ENCODE results near the gene LYRM4.

Gene LYRM4

DNA sequence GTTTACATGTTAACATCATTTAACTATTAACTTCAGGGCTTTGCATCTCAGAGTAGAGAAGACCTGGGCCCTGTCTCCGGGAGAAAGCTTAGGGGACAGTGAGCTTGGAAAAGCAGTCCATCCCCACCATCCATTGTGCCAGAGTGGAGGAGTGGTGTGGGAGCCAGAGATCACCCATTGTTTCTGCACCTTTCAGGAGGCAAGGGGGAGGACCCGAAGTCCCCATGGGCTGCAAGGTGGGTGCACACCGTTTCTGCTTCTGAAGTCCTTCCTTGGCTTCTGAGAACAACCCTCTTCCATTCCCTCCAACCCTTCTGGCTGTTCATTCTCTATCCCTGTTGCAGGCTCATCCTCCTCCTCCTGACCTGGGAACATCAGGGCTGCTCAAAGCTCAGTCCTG lies 179.6 kb downstream of the LYRM4 start:
- CTCF ChIA-PET = interaction anchor here (0.6 kb wide), 2 partner anchors 46 to 387 kb away, joined by 3 to 4 read pairs; no protein-coding TSS in a partner anchor
- Histone ChIP-seq H3K27ac (ENCODE audit: extremely low read depth, low read depth, low read length) (no peak overlapping the region), H3K4me3 (ENCODE audit: low read depth, low read length) (no peak overlapping the region), H3K9me3 (ENCODE audit: control insufficient read depth, insufficient read depth, low read depth, low read length) (no peaks in the 10 kb centered on the region), H3K4me1 (ENCODE audit: control insufficient read depth, insufficient read depth, low read length) (no peaks in the 10 kb centered on the region), H3K36me3 (ENCODE audit: control insufficient read depth in 2 of 2, insufficient read depth in 1 of 2, low read length in 2 of 2) (no peaks in the 10 kb centered on the region)
- no peak for TF ChIP-seq ZNF10 (tag by site-specific recombination; IDR thresholded peaks at IDR 0.05)
- TF ChIP-seq ZNF362 (tag by site-specific recombination; IDR thresholded peaks at IDR 0.05) = no peak
- TF ChIP-seq ZNF560 (tag by site-specific recombination; IDR thresholded peaks at IDR 0.05; ENCODE audit: borderline replicate concordance) = no peak
- TF ChIP-seq, protein P1, sequence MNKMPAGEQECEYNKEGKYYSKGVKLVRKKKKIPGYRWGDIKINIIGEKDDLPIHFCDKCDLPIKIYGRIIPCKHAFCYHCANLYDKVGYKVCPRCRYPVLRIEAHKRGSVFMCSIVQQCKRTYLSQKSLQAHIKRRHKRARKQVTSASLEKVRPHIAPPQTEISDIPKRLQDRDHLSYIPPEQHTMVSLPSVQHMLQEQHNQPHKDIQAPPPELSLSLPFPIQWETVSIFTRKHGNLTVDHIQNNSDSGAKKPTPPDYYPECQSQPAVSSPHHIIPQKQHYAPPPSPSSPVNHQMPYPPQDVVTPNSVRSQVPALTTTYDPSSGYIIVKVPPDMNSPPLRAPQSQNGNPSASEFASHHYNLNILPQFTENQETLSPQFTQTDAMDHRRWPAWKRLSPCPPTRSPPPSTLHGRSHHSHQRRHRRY (tag by site-specific recombination; IDR thresholded peaks at IDR 0.05) = no peak
- no peak for TF ChIP-seq ZNF658 (tag by site-specific recombination; IDR thresholded peaks at IDR 0.05)
- TF ChIP-seq, protein P2, sequence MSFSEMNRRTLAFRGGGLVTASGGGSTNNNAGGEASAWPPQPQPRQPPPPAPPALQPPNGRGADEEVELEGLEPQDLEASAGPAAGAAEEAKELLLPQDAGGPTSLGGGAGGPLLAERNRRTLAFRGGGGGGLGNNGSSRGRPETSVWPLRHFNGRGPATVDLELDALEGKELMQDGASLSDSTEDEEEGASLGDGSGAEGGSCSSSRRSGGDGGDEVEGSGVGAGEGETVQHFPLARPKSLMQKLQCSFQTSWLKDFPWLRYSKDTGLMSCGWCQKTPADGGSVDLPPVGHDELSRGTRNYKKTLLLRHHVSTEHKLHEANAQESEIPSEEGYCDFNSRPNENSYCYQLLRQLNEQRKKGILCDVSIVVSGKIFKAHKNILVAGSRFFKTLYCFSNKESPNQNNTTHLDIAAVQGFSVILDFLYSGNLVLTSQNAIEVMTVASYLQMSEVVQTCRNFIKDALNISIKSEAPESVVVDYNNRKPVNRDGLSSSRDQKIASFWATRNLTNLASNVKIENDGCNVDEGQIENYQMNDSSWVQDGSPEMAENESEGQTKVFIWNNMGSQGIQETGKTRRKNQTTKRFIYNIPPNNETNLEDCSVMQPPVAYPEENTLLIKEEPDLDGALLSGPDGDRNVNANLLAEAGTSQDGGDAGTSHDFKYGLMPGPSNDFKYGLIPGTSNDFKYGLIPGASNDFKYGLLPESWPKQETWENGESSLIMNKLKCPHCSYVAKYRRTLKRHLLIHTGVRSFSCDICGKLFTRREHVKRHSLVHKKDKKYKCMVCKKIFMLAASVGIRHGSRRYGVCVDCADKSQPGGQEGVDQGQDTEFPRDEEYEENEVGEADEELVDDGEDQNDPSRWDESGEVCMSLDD (tag by site-specific recombination; IDR thresholded peaks at IDR 0.05) = no peak
- no peak for TF ChIP-seq ZNF37A (tag by site-specific recombination; IDR thresholded peaks at IDR 0.05)
- no peak for TF ChIP-seq OSR2 (tag by site-specific recombination; IDR thresholded peaks at IDR 0.05)
- TF ChIP-seq ZNF2 (tag by site-specific recombination; IDR thresholded peaks at IDR 0.05) = no peak
- TF ChIP-seq ZNF146 (tag by site-specific recombination; IDR thresholded peaks at IDR 0.05) = no peak
- TF ChIP-seq, protein P3, sequence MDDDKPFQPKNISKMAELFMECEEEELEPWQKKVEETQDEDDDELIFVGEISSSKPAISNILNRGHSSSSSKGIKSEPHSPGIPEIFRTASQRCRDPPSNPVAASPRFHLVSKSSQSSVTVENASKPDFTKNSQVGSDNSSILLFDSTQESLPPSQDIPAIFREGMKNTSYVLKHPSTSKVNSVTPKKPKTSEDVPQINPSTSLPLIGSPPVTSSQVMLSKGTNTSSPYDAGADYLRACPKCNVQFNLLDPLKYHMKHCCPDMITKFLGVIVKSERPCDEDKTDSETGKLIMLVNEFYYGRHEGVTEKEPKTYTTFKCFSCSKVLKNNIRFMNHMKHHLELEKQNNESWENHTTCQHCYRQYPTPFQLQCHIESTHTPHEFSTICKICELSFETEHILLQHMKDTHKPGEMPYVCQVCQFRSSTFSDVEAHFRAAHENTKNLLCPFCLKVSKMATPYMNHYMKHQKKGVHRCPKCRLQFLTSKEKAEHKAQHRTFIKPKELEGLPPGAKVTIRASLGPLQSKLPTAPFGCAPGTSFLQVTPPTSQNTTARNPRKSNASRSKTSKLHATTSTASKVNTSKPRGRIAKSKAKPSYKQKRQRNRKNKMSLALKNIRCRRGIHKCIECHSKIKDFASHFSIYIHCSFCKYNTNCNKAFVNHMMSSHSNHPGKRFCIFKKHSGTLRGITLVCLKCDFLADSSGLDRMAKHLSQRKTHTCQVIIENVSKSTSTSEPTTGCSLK (tag by site-specific recombination; IDR thresholded peaks at IDR 0.05) = no peak
- TF ChIP-seq ZNF843 (tag by site-specific recombination; IDR thresholded peaks at IDR 0.05) = no peak
- TF ChIP-seq ZNF521 (tag by site-specific recombination; IDR thresholded peaks at IDR 0.05) = no peak
- POLR2A ChIA-PET = no interaction called here

DNA sequence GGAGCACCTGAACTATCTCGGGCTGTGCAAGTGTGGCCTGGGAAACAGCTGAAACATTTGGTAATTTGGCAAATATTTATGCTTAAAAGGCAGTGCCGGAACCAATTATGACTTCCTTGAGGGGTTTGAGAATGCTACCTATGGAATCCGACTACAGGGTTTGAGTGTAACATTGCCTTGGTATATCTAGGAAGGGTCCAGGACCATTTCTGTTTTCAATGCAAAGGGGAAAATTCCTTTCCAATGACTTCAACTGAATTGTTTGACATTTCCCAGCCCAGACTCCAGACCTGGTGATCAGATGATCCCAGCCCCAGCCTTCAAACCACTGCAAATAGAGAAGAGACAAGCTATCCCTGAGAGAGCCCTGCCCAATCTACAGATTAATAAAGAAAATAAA lies 180.2 kb downstream of the LYRM4 start:
- no peaks in the 10 kb centered on the region for H3K9me3 ChIP-seq (ENCODE audit: control insufficient read depth, insufficient read depth, low read depth, low read length)
- no peak overlapping the region for H3K4me3 ChIP-seq (ENCODE audit: low read depth, low read length)
- H3K4me1 ChIP-seq (ENCODE audit: control insufficient read depth, insufficient read depth, low read length) = no peaks in the 10 kb centered on the region
- H3K27ac ChIP-seq (ENCODE audit: extremely low read depth, low read depth, low read length) = no peak overlapping the region
- ChIA-PET CTCF (interaction anchor here (0.6 kb wide), 3 partner anchors 11 to 870 kb away, joined by 3 to 4 read pairs (median 3); no protein-coding TSS in a partner anchor), POLR2A (no interaction called here)
- no peaks in the 10 kb centered on the region for H3K36me3 ChIP-seq (ENCODE audit: control insufficient read depth in 2 of 2, insufficient read depth in 1 of 2, low read length in 2 of 2)
- TF ChIP-seq, protein P3 (tag by site-specific recombination; IDR thresholded peaks at IDR 0.05) = no peak
- TF ChIP-seq ZEB2 (tag by site-specific recombination; IDR thresholded peaks at IDR 0.05) (no peak), ZNF350 (tag by site-specific recombination; IDR thresholded peaks at IDR 0.05) (no peak), PRDM1 (tag by site-specific recombination; IDR thresholded peaks at IDR 0.05) (no peak), ZNF26 (tag by site-specific recombination; IDR thresholded peaks at IDR 0.05) (no peak), ZNF571 (tag by site-specific recombination; IDR thresholded peaks at IDR 0.05) (no peak), FEZF1 (tag by site-specific recombination; IDR thresholded peaks at IDR 0.05) (no peak), ZBTB26 (tag by site-specific recombination; optimal IDR thresholded peaks at IDR 0.05) (no peak), ZNF433 (tag by site-specific recombination; IDR thresholded peaks at IDR 0.05; ENCODE audit: low read depth) (no peak)
- TF ChIP-seq, protein P4, sequence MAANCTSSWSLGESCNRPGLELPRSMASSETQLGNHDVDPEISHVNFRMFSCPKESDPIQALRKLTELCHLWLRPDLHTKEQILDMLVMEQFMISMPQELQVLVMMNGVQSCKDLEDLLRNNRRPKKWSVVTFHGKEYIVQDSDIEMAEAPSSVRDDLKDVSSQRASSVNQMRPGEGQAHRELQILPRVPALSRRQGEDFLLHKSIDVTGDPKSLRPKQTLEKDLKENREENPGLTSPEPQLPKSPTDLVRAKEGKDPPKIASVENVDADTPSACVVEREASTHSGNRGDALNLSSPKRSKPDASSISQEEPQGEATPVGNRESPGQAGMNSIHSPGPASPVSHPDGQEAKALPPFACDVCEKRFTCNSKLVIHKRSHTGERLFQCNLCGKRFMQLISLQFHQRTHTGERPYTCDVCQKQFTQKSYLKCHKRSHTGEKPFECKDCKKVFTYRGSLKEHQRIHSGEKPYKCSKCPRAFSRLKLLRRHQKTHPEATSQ (tag by site-specific recombination; IDR thresholded peaks at IDR 0.05) = no peak

Data from HEK293 (cell line).